ENCODE results near the gene RBM4B.

- TF ChIP-seq CTCF (conservative IDR thresholded peaks at IDR 0.05; ENCODE audit: low read length), result no peak
- TF ChIP-seq EZH2phosphoT487 (IDR thresholded peaks at IDR 0.05; ENCODE audit: borderline replicate concordance, low read depth, low read length), result no peak
Measured at GRCh38 chr11:66637557-66638176, 40.0 kb downstream of the RBM4B start.

Data from OCI-LY7 (cell line).